ENCODE results near the gene CCDC83.
A peak's percentile ranks its signal among the peaks of the same experiment; 100 is the strongest.

CCDC83 gene

DNA sequence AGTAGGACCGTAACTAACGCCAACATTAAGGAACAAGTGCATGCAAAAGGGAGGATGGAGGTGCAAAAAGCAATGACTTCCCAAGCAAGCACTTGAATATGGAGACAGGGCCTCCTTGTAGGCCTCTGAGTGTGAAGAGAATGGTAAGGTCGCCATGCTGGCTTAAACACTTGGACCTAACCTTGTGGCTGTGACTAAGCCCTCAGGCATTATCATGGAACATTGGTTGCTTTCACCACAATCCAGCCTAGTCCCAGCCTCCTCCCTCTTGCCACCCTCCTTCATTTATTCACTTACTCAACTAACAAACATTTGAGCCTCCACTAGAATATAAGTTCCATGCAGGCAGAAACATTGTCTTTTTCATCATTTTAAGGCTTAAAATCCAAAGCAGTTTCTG lies 32.4 kb upstream of the CCDC83 start:
- no peak overlapping the region for H3K4me3 ChIP-seq (ENCODE audit: low read depth, low read length)
- TF ChIP-seq, protein P1, sequence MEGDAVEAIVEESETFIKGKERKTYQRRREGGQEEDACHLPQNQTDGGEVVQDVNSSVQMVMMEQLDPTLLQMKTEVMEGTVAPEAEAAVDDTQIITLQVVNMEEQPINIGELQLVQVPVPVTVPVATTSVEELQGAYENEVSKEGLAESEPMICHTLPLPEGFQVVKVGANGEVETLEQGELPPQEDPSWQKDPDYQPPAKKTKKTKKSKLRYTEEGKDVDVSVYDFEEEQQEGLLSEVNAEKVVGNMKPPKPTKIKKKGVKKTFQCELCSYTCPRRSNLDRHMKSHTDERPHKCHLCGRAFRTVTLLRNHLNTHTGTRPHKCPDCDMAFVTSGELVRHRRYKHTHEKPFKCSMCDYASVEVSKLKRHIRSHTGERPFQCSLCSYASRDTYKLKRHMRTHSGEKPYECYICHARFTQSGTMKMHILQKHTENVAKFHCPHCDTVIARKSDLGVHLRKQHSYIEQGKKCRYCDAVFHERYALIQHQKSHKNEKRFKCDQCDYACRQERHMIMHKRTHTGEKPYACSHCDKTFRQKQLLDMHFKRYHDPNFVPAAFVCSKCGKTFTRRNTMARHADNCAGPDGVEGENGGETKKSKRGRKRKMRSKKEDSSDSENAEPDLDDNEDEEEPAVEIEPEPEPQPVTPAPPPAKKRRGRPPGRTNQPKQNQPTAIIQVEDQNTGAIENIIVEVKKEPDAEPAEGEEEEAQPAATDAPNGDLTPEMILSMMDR (IDR thresholded peaks at IDR 0.05; ENCODE audit: low read depth, low read length) = no peak
- in situ Hi-C loops (cut with HindIII; ENCODE audit: low sequenced_read_pairs) = no loop called here
- DNase-seq (ENCODE audit: low read depth, low spot score) = peak; percentile 70

DNA sequence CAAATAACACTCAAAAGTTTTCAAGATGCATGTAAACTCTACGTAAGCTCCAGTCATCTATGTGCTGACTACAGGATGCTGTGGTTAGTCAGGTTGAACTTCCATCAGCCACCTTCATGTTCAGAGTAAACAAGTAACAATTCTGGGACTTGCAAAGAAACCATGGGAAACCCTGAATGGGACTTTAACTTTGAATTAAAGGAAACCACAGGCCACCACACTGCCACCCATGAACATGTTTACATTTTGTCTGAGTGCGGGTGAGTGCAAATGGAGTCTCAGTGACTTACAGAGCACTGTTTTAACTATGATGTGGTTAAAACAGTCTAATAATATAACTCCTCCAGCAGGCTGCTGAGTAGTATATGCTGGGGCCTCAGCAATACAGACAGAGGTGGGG lies 31.4 kb upstream of the CCDC83 start:
- no peak for DNase-seq (ENCODE audit: low read depth, low spot score)
- no peak overlapping the region for H3K4me3 ChIP-seq (ENCODE audit: low read depth, low read length)
- TF ChIP-seq, protein P1 (IDR thresholded peaks at IDR 0.05; ENCODE audit: low read depth, low read length) = no peak
- in situ Hi-C loops (cut with HindIII; ENCODE audit: low sequenced_read_pairs) = no loop called here

DNA sequence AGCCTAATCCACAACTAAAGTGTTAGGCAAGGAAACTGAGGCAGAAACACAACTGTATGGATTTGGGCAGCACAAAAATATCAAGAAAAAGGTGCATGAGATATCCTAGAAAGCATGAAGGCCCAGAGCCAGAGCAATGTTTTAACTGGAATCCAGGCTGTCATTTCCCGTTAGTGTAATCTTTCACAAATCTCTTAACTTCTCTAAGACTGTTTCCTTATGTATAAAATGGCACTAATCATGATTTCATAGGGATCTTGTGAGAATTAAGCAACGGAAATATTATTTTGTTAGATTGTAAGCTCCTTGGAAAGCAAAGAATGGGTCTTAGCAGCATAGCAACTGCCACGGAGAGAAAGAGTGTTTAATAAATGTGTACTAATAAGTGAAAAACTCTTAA lies 29.6 kb upstream of the CCDC83 start:
- in situ Hi-C loops (cut with HindIII; ENCODE audit: low sequenced_read_pairs) = no loop called here
- TF ChIP-seq, protein P1 (IDR thresholded peaks at IDR 0.05; ENCODE audit: low read depth, low read length) = no peak
- DNase-seq (ENCODE audit: low read depth, low spot score) = no peak
- no peak overlapping the region for H3K4me3 ChIP-seq (ENCODE audit: low read depth, low read length)

DNA sequence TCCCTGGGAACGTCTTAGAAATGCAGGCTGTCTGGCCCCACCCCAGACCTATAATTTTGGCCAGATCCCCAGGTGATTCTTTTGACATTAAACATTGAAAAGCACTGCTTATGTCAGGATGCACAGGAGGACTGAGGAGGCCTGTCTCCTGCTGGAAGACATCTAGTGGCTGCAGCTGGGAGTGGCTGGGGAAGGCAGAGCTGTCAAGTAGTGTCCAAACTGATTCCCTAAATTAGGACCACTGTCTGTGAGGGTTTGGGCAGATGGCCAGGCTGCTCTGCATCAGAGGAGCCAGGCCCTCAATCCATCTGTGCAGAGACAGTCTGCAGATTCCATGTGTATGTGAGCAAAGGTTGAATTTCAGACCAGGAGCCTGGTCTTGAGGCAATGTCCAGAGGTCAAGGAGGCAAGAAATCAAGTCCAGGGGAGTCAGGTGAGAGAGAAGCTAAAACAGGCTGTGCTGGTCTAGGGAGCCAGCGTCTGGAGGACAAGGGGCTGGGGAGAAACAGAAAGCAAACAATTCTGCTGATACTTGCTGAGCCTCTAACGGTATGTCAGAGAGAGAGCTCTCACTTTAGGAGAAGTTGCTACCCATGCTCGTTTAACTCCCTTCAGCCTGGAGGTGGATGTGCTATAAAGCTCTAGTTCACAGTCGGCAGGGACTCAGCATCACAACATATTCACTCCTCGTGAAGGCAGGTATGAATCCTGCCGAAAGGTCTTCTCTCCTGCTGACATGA lies 28.9 kb upstream of the CCDC83 start:
- H3K4me3 ChIP-seq (ENCODE audit: low read depth, low read length) = no peak overlapping the region
- DNase-seq (ENCODE audit: low read depth, low spot score) = peak; percentile 39
- TF ChIP-seq, protein P1 (IDR thresholded peaks at IDR 0.05; ENCODE audit: low read depth, low read length) = peak; percentile 66
- in situ Hi-C loops (cut with HindIII; ENCODE audit: low sequenced_read_pairs) = no loop called here

DNA sequence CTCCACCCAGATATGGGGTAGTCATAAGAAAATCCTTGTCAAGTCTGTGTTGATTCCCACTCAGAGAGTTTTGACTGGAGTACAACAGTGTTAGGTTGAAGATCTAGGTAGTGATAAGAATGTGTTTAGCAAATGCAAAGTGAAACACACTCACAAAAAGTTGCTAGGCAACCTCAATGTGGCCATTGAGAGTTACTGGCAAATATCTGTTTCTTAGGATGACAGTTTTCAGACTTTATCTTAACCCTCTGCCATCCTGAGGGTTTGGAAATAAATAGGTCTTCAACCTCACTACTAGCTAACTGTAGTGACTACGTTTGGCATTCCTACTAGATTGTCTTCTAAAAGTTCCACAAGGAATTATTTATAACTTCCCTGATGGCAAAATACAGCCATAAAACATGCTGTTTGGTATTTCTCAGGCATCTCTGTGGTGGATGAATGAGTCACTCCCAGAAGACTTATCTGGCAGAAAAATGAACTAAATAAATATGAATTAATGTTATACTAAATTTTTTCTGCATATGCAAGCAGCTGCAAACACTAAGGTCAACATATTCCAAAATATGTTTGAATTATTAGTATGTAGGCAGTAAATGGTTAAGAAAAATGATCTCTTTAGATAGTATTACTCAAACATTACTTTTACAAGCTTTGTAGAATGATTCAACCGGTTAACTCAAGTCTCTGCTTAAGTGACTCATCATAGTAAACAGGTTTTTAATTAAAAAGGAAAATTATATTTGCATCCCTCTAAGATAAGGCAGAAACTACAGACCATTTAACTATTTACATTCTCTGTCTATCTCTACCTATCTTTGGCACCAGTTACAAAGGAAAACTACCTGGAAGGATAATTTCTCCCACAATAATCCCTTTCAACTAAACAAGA lies 27.2 kb upstream of the CCDC83 start:
- no peak overlapping the region for H3K4me3 ChIP-seq (ENCODE audit: low read depth, low read length)
- DNase-seq (ENCODE audit: low read depth, low spot score) = peak; percentile 95
- in situ Hi-C loops (cut with HindIII; ENCODE audit: low sequenced_read_pairs) = no loop called here
- TF ChIP-seq, protein P1 (IDR thresholded peaks at IDR 0.05; ENCODE audit: low read depth, low read length) = no peak

DNA sequence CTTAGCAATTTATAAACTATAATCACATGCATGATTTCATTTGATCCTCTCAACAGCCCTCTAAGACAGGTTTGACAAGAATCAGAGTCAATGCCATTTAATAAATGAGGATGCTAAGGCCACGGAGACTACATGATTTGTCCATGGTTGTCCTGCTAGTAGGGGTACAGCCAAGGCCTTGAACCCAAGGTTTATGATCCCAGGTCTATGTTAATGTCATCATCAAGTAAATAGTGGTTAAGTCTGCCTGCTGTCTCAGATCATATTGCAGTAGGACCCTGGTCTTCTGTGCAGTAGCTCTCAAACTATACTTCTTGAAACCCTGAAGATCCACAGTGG lies 26.6 kb upstream of the CCDC83 start:
- TF ChIP-seq, protein P1 (IDR thresholded peaks at IDR 0.05; ENCODE audit: low read depth, low read length) = no peak
- in situ Hi-C loops (cut with HindIII; ENCODE audit: low sequenced_read_pairs) = no loop called here
- no peak overlapping the region for H3K4me3 ChIP-seq (ENCODE audit: low read depth, low read length)
- DNase-seq (ENCODE audit: low read depth, low spot score) = no peak
